GM18868 (cell line): ENCODE data around the gene CASP2.
"Not testable (repeated sequence)": the region's sequence is repeated elsewhere in the genome, so short reads cannot be mapped to it uniquely, and the experiment has no call there.

Experiments
- ATAC-seq: cut with Tn5 transposase; IDR thresholded peaks from one replicate; pipeline ENCODE4 v1.9.1; 2021; ENCODE audit warnings: mild to moderate bottlenecking, moderate library complexity; ENCODE audit not compliant: unreplicated experiment

CASP2 gene

GRCh38 chr7:143263266-143264195 lies 24.6 kb upstream of the CASP2 start, which contains the start of gene GSTK1:
TSS of gene GSTK1 (plus strand) at chr7:143263441. CDS start at chr7:143263514, 73 bp downstream.
- ATAC-seq = peak; percentile 98

- ATAC-seq = not testable (repeated sequence)
Observed at GRCh38 chr7:143264196-143264568, 24.0 kb upstream of the CASP2 start.

GRCh38 chr7:143265017-143265693 lies 23.0 kb upstream of the CASP2 start:
- no peak for ATAC-seq

- no peak for ATAC-seq
Observed at GRCh38 chr7:143269251-143269650, 18.9 kb upstream of the CASP2 start.

- no peak for ATAC-seq
Observed at GRCh38 chr7:143271240-143271639, 16.9 kb upstream of the CASP2 start.

- ATAC-seq = no peak
Observed at GRCh38 chr7:143272871-143273270, 15.3 kb upstream of the CASP2 start.

- ATAC-seq = no peak
Observed at GRCh38 chr7:143279186-143280098, 8.7 kb upstream of the CASP2 start.

GRCh38 chr7:143280160-143280559 lies 8.0 kb upstream of the CASP2 start:
- ATAC-seq = no peak

DNA sequence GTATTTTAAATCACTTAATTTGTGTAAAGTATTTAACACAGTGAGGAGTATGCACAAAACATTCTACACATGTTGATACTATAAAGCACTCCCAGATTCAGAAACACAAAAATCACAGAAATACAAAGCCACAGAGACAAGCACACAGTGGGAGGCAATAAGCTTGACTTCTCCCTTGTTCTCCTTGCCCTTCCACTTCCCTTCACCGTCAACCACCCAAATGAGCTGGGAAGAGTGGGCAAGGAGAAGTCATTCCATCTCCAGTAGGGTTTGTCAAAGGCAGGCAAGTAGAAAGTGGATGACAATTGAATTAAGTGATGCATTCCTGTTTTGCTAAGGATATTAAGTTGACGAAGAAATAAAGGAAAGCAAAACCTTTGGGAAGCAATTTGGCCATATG lies 7.6 kb upstream of the CASP2 start:
- ATAC-seq = no peak

- no peak for ATAC-seq
Observed at GRCh38 chr7:143281529-143281928, 6.6 kb upstream of the CASP2 start.

DNA sequence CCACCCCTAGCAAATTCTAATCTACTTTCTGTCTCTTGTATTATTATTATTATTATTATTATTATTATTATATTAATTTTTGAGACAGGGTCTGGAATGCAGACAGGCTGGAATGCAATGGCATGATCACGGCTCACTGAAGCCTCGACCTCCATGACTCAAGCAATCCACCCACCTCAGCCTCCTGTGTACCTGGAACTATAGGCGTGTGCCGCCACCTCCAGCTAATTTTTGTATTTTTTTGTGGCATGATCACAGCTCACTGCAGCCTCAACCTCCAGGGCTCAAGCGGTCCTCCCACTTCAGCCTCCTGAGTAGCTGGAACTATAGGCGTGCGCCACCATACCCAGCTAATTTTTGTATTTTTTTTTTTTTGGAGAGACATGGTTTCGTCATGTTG lies 6.0 kb upstream of the CASP2 start:
- ATAC-seq = no peak

- ATAC-seq = no peak
Observed at GRCh38 chr7:143283381-143283780, 4.8 kb upstream of the CASP2 start.

DNA sequence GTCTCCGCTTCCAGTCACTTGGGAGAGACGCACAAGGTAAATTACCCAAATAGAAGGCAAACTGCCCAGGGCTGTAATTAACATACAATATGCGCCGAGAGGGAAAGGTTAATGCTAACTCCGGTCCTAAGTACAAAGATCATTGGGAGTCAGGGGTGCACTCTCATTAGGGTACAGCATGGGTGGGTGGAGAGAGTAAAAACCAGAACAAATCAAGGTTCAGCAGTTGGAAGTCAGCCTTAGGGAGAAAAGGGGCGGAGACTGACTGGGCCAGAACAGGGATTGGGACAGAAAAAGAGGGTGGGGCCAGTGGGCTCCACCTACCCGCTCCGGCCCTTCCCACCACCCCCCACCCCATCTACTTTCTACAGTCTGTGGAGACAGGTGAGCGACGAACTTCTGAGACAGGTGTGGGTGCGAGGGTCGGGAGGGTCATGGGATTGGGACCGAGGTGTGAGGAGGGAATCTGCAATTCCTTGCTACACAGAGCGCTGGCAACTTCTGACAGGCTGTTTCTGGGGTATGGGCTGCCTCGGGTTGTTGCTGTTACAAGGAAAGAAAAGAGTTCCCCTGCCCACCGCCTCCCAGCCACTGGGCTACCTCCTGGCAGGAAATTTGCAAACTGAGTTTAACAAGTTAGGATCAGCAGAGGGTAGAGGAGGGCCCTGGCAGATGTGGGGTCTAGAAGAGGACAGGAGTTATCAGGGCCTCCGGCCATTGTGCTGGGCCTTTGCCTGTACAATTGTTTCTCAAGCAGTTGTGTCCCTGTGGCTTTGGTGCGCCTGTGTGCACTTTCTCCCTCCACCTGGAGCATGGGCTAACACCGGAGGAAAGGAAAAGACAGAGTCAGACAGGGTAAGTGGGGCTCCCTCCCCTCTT lies 3.3 kb upstream of the CASP2 start, which contains the start of gene TMEM139:
Gene TMEM139, plus strand, starts transcription at position 368 of the 879 bp plus-strand sequence. CDS start 1,000 bp downstream, outside the sequence.
- ATAC-seq = no peak

GRCh38 chr7:143285470-143285778 lies 2.7 kb upstream of the CASP2 start:
- ATAC-seq = no peak

GRCh38 chr7:143285806-143286521 lies 2.2 kb upstream of the CASP2 start:
- ATAC-seq = no peak

DNA sequence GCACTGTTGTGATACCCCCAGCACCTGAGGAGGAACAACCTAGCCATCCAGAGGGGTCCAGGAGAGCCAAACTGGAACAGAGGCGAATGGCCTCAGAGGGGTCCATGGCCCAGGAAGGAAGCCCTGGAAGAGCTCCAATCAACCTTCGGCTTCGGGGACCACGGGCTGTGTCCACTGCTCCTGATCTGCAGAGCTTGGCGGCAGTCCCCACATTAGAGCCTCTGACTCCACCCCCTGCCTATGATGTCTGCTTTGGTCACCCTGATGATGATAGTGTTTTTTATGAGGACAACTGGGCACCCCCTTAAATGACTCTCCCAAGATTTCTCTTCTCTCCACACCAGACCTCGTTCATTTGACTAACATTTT lies 1.6 kb upstream of the CASP2 start:
- no peak for ATAC-seq

GRCh38 chr7:143287339-143287934 lies 714 bp upstream of the CASP2 start:
- ATAC-seq = no peak

DNA sequence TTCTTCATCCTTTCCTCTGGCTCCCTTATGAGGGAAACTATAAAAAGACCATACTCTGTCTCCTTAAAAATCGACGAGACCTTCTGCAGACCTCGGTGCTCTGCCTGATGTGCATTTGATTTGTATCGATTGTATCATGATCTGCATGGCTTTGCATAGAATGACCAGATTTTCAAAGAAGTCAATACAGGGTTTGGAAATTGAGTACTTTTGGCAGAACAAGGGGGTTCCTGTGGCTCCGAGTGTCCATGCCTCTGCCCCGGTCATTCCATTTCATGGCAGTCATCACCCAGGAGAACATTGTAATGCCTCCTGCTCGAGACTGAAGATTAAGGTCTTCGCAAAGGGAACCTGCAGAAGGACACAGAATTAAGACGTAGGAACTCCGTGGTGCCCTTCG lies 685 bp downstream of the CASP2 start:
- ATAC-seq = no peak

DNA sequence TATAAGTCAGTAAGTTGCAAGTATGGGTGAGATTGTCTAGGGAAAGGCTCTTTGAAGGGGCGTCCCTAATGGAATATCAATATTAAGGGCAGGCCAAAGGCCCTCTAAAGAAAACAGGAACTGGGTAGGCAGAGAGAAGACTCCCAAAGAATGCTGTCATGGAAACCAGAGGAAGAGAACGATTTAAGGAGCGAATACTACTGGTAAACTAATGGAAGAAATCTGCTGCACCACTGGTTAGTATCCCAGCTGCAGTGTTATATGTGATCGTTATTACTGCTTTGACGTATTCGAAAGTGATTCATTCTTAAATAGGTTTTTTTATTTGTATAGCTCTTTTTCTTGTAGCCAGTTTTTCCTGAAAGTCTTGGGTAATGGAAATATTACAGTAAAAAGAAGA lies 1.3 kb downstream of the CASP2 start:
- ATAC-seq = no peak
